ENCODE data around the gene RNASE1. TPM values are rescaled to one million over a fixed set of nuclear protein-coding genes. Genes with fewer than 3 reads are reported as not detected.

The RNASE1 gene
- total RNA-seq, 4 donors from 2014 or later, result 568 to 1,425 (median 983) TPM

- TF ChIP-seq CTCF (IDR thresholded peaks at IDR 0.05; ENCODE audit: low read depth), result no peak
Measured at GRCh38 chr14:20799456-20799891, 3.2 kb downstream of the RNASE1 start.

- TF ChIP-seq CTCF (IDR thresholded peaks at IDR 0.05; ENCODE audit: low read depth), result no peak
Measured at GRCh38 chr14:20798932-20799331, 3.7 kb downstream of the RNASE1 start.

- TF ChIP-seq CTCF (IDR thresholded peaks at IDR 0.05; ENCODE audit: low read depth), result no peak
Measured at GRCh38 chr14:20798318-20798717, 4.3 kb downstream of the RNASE1 start.

- TF ChIP-seq CTCF (IDR thresholded peaks at IDR 0.05; ENCODE audit: low read depth), result no peak
Measured at GRCh38 chr14:20797164-20797563, 5.5 kb downstream of the RNASE1 start.

- TF ChIP-seq CTCF (IDR thresholded peaks at IDR 0.05; ENCODE audit: low read depth), result no peak
Measured at GRCh38 chr14:20794644-20795369, 7.8 kb downstream of the RNASE1 start.

GRCh38 chr14:20792556-20792955, 10.1 kb downstream of the RNASE1 start:
- no peak for TF ChIP-seq CTCF (IDR thresholded peaks at IDR 0.05; ENCODE audit: low read depth)

- no peak for TF ChIP-seq CTCF (IDR thresholded peaks at IDR 0.05; ENCODE audit: low read depth)
Measured at GRCh38 chr14:20791597-20791996, 11.0 kb downstream of the RNASE1 start.
